HepG2 (cell line): Measurements from ENCODE around the gene ADSS1. TPM values are rescaled to one million over a fixed set of nuclear protein-coding genes. Genes with fewer than 3 reads are reported as not detected.

Source experiments
- ATF1 ChIP-seq: IDR thresholded peaks from 2 replicates; pipeline ENCODE4 v1.6.1; 2016; ENCODE audit warnings: mild to moderate bottlenecking, control low read depth
- ATRX ChIP-seq: sonication (generic); formaldehyde crosslinking; IDR thresholded peaks from 2 replicates; pipeline ENCODE4 v1.4.0; 2020; ENCODE audit warnings: missing genetic modification reagents, borderline replicate concordance
- CCAR2 ChIP-seq: fragments of 200-400 bp; formaldehyde crosslinking; optimal IDR thresholded peaks from 2 replicates; pipeline ENCODE3; 2018; ENCODE audit warnings: low read depth, mild to moderate bottlenecking, low read length, moderate library complexity
- FOXC1 ChIP-seq: sonication (generic); formaldehyde crosslinking; IDR thresholded peaks from 2 replicates; pipeline ENCODE4 v1.8.0; 2022; ENCODE audit warnings: mild to moderate bottlenecking, missing genetic modification reagents, borderline replicate concordance
- FOXK1 ChIP-seq: sonication (generic); formaldehyde crosslinking; IDR thresholded peaks from 2 replicates; pipeline ENCODE4 v1.4.0; 2020; ENCODE audit warnings: low read depth, missing genetic modification reagents, borderline replicate concordance
- FOXM1 ChIP-seq: sonication (generic); formaldehyde crosslinking; IDR thresholded peaks from 2 replicates; pipeline ENCODE4 v1.5.0; 2020; ENCODE audit warnings: missing genetic modification reagents
- HMG20A ChIP-seq: IDR thresholded peaks from 2 replicates; pipeline ENCODE4 v1.6.1; 2016; ENCODE audit warnings: borderline replicate concordance
- HNRNPLL ChIP-seq: fragments of 200-400 bp; formaldehyde crosslinking; IDR thresholded peaks from 2 replicates; pipeline ENCODE4 v1.6.1; 2017; ENCODE audit warnings: mild to moderate bottlenecking, low read depth, low read length; ENCODE audit not compliant: poor library complexity, severe bottlenecking
- LCORL ChIP-seq, 2 experiments: fragments of 450-650 bp in 1 of 2; sonication (generic) in 1 of 2; formaldehyde crosslinking in 1 of 2; IDR thresholded peaks; 2 replicates each; pipeline versions ENCODE4 v1.5.0 to v1.6.1; 2017 to 2020; ENCODE audit warnings: antibody characterized with exemption in 1 of 2, missing genetic modification reagents in 1 of 2
- MED13 ChIP-seq: sonication (generic); formaldehyde crosslinking; IDR thresholded peaks from 2 replicates; pipeline ENCODE4 v1.5.0; 2020; ENCODE audit warnings: missing genetic modification reagents
- NFKBIZ ChIP-seq: IDR thresholded peaks from 2 replicates; pipeline ENCODE4 v1.6.1; 2018; ENCODE audit warnings: missing genetic modification reagents, missing compliant biosample characterization
- SMAD1 ChIP-seq: sonication (generic); formaldehyde crosslinking; IDR thresholded peaks from 2 replicates; pipeline ENCODE4 v1.4.0; 2020; ENCODE audit warnings: missing genetic modification reagents, low read depth, mild to moderate bottlenecking, borderline replicate concordance
- SRSF1 ChIP-seq: fragments of 200-400 bp; formaldehyde crosslinking; optimal IDR thresholded peaks from 2 replicates; pipeline ENCODE3; 2017; ENCODE audit warnings: mild to moderate bottlenecking, low read depth, low read length, moderate library complexity
- TBX3 ChIP-seq: fragments of 450-650 bp; IDR thresholded peaks from 2 replicates; pipeline ENCODE4 v1.6.1; 2017; ENCODE audit warnings: antibody characterized with exemption, mild to moderate bottlenecking, inconsistent platforms, borderline replicate concordance
- TCF7 ChIP-seq: sonication (generic); IDR thresholded peaks from 2 replicates; pipeline ENCODE4 v1.6.1; 2016; ENCODE audit warnings: antibody characterized with exemption, low read depth
- ZNF292 ChIP-seq: sonication (generic); formaldehyde crosslinking; IDR thresholded peaks from 2 replicates; pipeline ENCODE4 v1.8.1; 2022; ENCODE audit warnings: mild to moderate bottlenecking, low read depth, missing genetic modification reagents, borderline replicate concordance
- ZNF501 ChIP-seq: sonication (generic); formaldehyde crosslinking; IDR thresholded peaks from 2 replicates; pipeline ENCODE4 v1.5.1; 2020; ENCODE audit warnings: mild to moderate bottlenecking, moderate library complexity, missing genetic modification reagents
- ZNF629 ChIP-seq: sonication (generic); formaldehyde crosslinking; conservative IDR thresholded peaks from 2 replicates; pipeline ENCODE4 v1.5.0; 2020; ENCODE audit warnings: missing genetic modification reagents
- ZNF772 ChIP-seq: sonication (generic); formaldehyde crosslinking; IDR thresholded peaks from 2 replicates; pipeline ENCODE4 v1.5.0; 2020; ENCODE audit warnings: mild to moderate bottlenecking, missing genetic modification reagents
- polyA plus RNA-seq, 8 experiments: library from polyadenylated mRNA; depleted of rRNA in 3 of 8; stranded (reverse) in 7 of 8; unstranded in 1 of 8; fragments of >200 nt; fragmentation: Illumina TruSeq in 4 of 8; extraction: Trizol in 4 of 8; gene quantifications; 2 replicates each; pipeline versions ENCODE4 v1.2.1 to v1.2.3, GENCODE V29; 2011 to 2016; ENCODE audit warnings: low read depth in 4 of 8, missing spikeins in 1 of 8, mixed read lengths in 1 of 8; ENCODE audit not compliant: insufficient read depth in 1 of 8
- total RNA-seq, 5 experiments: library from RNA; depleted of rRNA; stranded (reverse); fragments of >200 nt; fragmentation: Illumina TruSeq; extraction: Trizol; gene quantifications; 2 replicates each; pipeline ENCODE4 v1.2.3, GENCODE V29; 2016; ENCODE audit warnings: low read depth in 1 of 5
- TF ChIP-seq, protein P1 (sequence below): sonication (generic); formaldehyde crosslinking; IDR thresholded peaks from 2 replicates; pipeline ENCODE4 v1.4.0; 2020; ENCODE audit warnings: missing genetic modification reagents, mild to moderate bottlenecking, borderline replicate concordance
- TF ChIP-seq, protein P2 (sequence below), 2 experiments: sonication (generic) in 1 of 2; formaldehyde crosslinking in 1 of 2; IDR thresholded peaks; 2 replicates each; pipeline versions ENCODE4 v1.4.0 to v1.6.1; 2018 to 2020; ENCODE audit warnings: missing genetic modification reagents in 2 of 2, borderline replicate concordance in 1 of 2, low read depth in 1 of 2, mild to moderate bottlenecking in 1 of 2, missing biosample characterization in 1 of 2
- TF ChIP-seq, protein P3 (sequence below): sonication (generic); formaldehyde crosslinking; IDR thresholded peaks from 2 replicates; pipeline ENCODE4 v1.5.1; 2020; ENCODE audit warnings: mild to moderate bottlenecking, missing genetic modification reagents

The ADSS1 gene
- total and polyA plus RNA-seq, 2 of the 13 experiments (the other 11 are each of a cell fraction or from before 2014, with no cell fraction given) = 1.0 to 36.7 TPM

DNA sequence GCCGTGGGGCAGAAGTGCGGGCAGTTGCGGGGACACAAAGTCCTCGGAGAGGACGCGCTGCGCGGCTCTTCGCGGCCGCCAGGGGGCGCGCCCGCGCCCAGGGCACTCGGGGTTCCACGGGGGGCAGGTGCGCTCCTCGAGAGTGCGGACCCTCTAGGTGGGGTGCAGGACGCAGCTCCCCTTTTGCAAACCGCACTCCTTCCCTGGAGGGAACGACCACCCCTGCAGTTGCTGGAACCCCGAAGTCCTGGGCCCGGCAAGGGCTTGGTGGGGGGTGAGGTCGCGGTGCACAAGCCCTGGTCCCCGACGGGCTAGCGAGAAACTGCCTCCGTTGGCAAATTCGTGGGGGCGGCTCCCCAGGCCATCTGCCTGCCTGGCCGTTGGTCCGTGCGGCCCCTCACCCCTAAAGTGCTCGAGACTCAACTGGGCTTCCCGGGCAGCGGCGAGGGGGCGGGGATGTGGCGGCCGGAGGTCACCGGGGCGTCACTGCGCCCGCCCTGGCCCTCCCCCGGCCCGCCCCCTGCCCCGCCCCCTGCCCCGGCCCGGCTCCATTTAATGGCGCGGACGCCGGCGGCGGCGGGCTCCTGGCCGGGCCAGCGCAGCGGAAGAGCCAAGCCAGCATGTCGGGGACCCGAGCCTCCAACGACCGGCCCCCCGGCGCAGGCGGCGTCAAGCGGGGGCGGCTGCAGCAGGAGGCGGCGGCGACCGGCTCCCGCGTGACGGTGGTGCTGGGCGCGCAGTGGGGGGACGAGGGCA, at the start of gene ADSS1 (continued):
- TF ChIP-seq ATRX (CRISPR knock-in tag) (no peak), MED13 (CRISPR knock-in tag) (no peak), TCF7 (no peak), FOXC1 (no peak), TBX3 (0 out of 2 replicates have a peak, but pooled peaks have one; percentile 14), NFKBIZ (CRISPR knock-in tag) (no peak), FOXK1 (CRISPR knock-in tag) (no peak), ZNF772 (peak; percentile 62; the same call in 1 of the 2 replicates), ZNF292 (CRISPR knock-in tag) (no peak), ZNF629 (CRISPR knock-in tag) (no peak; the same call in 1 of the 2 replicates), ZNF501 (CRISPR knock-in tag) (peak; percentile 84), FOXM1 (CRISPR knock-in tag) (no peak), CCAR2 (no peak), LCORL (IDR thresholded peaks at IDR 0.05) (no peak), LCORL (CRISPR knock-in tag; IDR thresholded peaks at IDR 0.05) (peak; percentile 67; the same call in 1 of the 2 replicates), SRSF1 (peak; percentile 33), SMAD1 (CRISPR knock-in tag) (peak; percentile 60; the same call in 1 of the 2 replicates), HMG20A (CRISPR knock-in tag) (no peak), HNRNPLL (no peak), ATF1 (CRISPR knock-in tag) (no peak)
- TF ChIP-seq, protein P1, sequence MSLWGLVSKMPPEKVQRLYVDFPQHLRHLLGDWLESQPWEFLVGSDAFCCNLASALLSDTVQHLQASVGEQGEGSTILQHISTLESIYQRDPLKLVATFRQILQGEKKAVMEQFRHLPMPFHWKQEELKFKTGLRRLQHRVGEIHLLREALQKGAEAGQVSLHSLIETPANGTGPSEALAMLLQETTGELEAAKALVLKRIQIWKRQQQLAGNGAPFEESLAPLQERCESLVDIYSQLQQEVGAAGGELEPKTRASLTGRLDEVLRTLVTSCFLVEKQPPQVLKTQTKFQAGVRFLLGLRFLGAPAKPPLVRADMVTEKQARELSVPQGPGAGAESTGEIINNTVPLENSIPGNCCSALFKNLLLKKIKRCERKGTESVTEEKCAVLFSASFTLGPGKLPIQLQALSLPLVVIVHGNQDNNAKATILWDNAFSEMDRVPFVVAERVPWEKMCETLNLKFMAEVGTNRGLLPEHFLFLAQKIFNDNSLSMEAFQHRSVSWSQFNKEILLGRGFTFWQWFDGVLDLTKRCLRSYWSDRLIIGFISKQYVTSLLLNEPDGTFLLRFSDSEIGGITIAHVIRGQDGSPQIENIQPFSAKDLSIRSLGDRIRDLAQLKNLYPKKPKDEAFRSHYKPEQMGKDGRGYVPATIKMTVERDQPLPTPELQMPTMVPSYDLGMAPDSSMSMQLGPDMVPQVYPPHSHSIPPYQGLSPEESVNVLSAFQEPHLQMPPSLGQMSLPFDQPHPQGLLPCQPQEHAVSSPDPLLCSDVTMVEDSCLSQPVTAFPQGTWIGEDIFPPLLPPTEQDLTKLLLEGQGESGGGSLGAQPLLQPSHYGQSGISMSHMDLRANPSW (CRISPR knock-in tag) = no peak
- TF ChIP-seq, protein P2, sequence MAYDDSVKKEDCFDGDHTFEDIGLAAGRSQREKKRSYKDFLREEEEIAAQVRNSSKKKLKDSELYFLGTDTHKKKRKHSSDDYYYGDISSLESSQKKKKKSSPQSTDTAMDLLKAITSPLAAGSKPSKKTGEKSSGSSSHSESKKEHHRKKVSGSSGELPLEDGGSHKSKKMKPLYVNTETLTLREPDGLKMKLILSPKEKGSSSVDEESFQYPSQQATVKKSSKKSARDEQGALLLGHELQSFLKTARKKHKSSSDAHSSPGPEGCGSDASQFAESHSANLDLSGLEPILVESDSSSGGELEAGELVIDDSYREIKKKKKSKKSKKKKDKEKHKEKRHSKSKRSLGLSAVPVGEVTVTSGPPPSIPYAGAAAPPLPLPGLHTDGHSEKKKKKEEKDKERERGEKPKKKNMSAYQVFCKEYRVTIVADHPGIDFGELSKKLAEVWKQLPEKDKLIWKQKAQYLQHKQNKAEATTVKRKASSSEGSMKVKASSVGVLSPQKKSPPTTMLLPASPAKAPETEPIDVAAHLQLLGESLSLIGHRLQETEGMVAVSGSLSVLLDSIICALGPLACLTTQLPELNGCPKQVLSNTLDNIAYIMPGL (CRISPR knock-in tag; IDR thresholded peaks at IDR 0.05; ENCODE audit: borderline replicate concordance in 1 of 2, low read depth in 1 of 2) = peak; percentile 66 to 89; a peak in 3 of 4 replicates
- TF ChIP-seq, protein P3, sequence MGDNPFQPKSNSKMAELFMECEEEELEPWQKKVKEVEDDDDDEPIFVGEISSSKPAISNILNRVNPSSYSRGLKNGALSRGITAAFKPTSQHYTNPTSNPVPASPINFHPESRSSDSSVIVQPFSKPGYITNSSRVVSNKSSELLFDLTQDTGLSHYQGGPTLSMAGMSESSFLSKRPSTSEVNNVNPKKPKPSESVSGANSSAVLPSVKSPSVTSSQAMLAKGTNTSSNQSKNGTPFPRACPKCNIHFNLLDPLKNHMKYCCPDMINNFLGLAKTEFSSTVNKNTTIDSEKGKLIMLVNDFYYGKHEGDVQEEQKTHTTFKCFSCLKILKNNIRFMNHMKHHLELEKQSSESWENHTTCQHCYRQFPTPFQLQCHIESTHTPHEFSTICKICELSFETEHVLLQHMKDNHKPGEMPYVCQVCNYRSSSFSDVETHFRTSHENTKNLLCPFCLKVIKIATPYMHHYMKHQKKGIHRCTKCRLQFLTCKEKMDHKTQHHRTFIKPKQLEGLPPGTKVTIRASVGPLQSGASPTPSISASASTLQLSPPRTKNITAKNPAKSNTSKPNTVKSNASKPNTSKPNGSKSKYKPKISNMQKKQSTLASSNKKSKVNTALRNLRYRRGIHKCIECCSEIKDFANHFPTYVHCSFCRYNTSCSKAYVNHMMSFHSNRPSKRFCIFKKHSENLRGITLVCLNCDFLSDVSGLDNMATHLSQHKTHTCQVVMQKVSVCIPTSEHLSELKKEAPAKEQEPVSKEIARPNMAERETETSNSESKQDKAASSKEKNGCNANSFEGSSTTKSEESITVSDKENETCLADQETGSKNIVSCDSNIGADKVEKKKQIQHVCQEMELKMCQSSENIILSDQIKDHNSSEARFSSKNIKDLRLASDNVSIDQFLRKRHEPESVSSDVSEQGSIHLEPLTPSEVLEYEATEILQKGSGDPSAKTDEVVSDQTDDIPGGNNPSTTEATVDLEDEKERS (CRISPR knock-in tag) = no peak
